Thoracic aorta (tissue), 2 donors: ENCODE results near the gene SH3BP4. TPM values are rescaled to one million over a fixed set of nuclear protein-coding genes. Genes with fewer than 3 reads are reported as not detected.

ENCODE experiments used
- ATAC-seq: fragments of 150-250 bp; one replicate; pipeline ENCODE4 v1.8.0; 2017; ENCODE audit warnings: low read depth; ENCODE audit not compliant: insufficient number of reproducible peaks, low FRiP score
- DNase-seq: peaks from one replicate; pipeline ENCODE4 v3.0.0-alpha.2; 2020; ENCODE audit warnings: low spot score
- H3K27ac ChIP-seq, 2 donors: fragments of 200-600 bp; sonication (generic); 1 replicate in 1 of 2; 2 replicates in 1 of 2; pipeline ENCODE4 v1.5.1; 2016; ENCODE audit warnings: mild to moderate bottlenecking in 2 of 2, moderate library complexity in 2 of 2
- H3K27me3 ChIP-seq: fragments of 200-600 bp; sonication (generic); replicated peaks from 2 replicates; pipeline ENCODE4 v1.6.0; 2016; ENCODE audit warnings: mild to moderate bottlenecking; ENCODE audit not compliant: insufficient read depth
- H3K36me3 ChIP-seq: fragments of 200-600 bp; sonication (generic); one replicate; pipeline ENCODE4 v1.5.1; 2016
- H3K4me1 ChIP-seq, 2 donors: fragments of 200-600 bp; sonication (generic); 1 replicate in 1 of 2; 2 replicates in 1 of 2; pipeline versions ENCODE4 v1.5.1 to v1.6.0; 2016; ENCODE audit warnings: low read depth in 2 of 2, mild to moderate bottlenecking in 1 of 2; ENCODE audit not compliant: control insufficient read depth in 1 of 2
- H3K4me3 ChIP-seq: fragments of 200-600 bp; sonication (generic); 2 replicates; pipeline ENCODE4 v1.5.1; 2016; ENCODE audit warnings: mild to moderate bottlenecking
- H3K9me3 ChIP-seq: fragments of 200-600 bp; sonication (generic); 2 replicates; pipeline ENCODE4 v1.5.1; 2016
- total RNA-seq, 2 donors: library from RNA; depleted of rRNA; stranded (reverse); fragments of >200 nt; gene quantifications; one replicate each; pipeline versions ENCODE4 v1.1.0 to v1.2.3, GENCODE V29; 2016
- TF ChIP-seq, protein P1 (sequence below): fragments of 200-600 bp; sonication (generic); IDR thresholded peaks from one replicate; pipeline ENCODE4 v1.5.1; 2019; ENCODE audit warnings: antibody characterized with exemption

SH3BP4 gene
- total RNA-seq, 2 donors from 2014 or later: 24.0 to 32.4 TPM

- no peak for DNase-seq
- no peak overlapping the region for H3K4me3 ChIP-seq
- no peaks in the 10 kb centered on the region for H3K9me3 ChIP-seq
- H3K36me3 ChIP-seq: no peaks in the 10 kb centered on the region
- peak overlapping the region; percentile 0 to 9 for H3K27ac ChIP-seq
- H3K4me1 ChIP-seq: peaks cover 10 to 16% of the 10 kb centered on the region in 2 donors
- no peaks in the 10 kb centered on the region for H3K27me3 ChIP-seq
- no peak for ATAC-seq
- TF ChIP-seq, protein P1, sequence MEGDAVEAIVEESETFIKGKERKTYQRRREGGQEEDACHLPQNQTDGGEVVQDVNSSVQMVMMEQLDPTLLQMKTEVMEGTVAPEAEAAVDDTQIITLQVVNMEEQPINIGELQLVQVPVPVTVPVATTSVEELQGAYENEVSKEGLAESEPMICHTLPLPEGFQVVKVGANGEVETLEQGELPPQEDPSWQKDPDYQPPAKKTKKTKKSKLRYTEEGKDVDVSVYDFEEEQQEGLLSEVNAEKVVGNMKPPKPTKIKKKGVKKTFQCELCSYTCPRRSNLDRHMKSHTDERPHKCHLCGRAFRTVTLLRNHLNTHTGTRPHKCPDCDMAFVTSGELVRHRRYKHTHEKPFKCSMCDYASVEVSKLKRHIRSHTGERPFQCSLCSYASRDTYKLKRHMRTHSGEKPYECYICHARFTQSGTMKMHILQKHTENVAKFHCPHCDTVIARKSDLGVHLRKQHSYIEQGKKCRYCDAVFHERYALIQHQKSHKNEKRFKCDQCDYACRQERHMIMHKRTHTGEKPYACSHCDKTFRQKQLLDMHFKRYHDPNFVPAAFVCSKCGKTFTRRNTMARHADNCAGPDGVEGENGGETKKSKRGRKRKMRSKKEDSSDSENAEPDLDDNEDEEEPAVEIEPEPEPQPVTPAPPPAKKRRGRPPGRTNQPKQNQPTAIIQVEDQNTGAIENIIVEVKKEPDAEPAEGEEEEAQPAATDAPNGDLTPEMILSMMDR: no peak
These were observed 99.8 kb downstream of the SH3BP4 start for GRCh38 chr2:235051436-235052260.

DNA sequence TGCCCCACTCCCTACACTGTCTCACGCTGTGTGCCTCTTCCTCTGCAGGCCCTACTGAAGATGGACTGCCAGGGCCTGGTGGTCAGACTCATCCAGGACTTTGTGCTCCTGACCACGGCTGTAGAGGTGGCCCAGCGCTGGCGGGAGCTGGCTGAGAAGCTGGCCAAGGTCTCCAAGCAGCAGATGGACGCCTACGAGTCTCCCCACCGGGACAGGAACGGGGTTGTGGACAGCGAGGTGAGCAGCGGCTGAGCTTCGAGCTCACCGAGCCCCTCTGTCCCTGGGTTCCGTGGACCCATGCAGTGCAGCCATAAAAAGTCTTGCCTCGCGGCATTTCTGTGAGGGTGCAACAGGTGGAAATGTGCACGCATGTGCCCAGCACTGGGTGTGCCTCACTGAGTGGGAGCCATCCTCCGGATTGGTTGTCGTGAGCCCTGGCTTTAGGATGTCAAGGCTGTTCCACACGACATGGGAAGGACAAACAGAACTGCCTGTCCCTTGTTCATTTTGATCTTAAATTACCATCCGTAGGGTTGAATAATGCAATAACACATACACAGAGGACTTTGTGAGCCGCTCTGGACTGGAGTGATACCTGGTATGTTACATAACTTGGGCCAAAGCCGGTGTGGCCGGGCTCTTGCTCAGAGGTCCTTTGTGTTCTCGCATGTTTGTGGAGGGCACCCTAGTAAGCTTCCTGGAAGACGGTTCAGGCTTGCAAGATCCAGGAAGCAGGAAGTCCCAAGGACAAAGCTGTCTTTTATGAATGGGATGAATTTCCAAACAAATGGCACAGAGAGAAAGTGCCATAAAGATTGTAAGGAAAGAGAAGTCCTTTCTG is 100.9 kb downstream of the SH3BP4 start:
- no peak for DNase-seq
- no peak overlapping the region for H3K27ac ChIP-seq
- TF ChIP-seq, protein P1: no peak

GRCh38 chr2:235053651-235054050 is 101.8 kb downstream of the SH3BP4 start:
- no peak for DNase-seq
- H3K4me3 ChIP-seq: no peak overlapping the region
- ATAC-seq: no peak

More for the DNA sequence above, 100.9 kb downstream of the SH3BP4 start:
- H3K4me3 ChIP-seq: no peak overlapping the region
- no peaks in the 10 kb centered on the region for H3K27me3 ChIP-seq
- peaks cover 10 to 16% of the 10 kb centered on the region in 2 donors for H3K4me1 ChIP-seq
- H3K36me3 ChIP-seq: no peaks in the 10 kb centered on the region
- ATAC-seq: no peak
- no peaks in the 10 kb centered on the region for H3K9me3 ChIP-seq

DNA sequence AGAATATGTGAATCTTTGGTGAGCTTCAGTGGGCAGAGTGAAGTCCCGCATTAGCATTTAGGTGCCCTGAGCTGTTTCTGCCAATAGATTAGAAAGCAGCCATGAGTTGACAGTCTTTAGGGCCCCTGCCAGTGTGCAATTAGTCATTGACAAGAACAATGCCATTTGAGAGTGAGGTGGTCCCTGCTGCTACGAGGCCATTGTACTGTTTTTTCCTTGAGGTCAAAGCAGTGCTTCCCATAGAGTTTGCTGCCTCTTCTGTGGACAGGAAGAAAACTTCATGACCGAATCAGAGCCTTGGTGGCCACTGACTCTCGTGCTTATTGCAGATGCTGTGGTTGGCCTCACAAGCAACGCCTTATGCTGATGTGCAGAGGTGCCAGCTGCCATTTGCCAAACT is 102.7 kb downstream of the SH3BP4 start:
- Histone ChIP-seq H3K9me3 (no peaks in the 10 kb centered on the region), H3K36me3 (no peaks in the 10 kb centered on the region), H3K4me1 (peaks cover 10 to 16% of the 10 kb centered on the region in 2 donors), H3K4me3 (no peak overlapping the region), H3K27ac (no peak overlapping the region), H3K27me3 (no peaks in the 10 kb centered on the region)
- ATAC-seq: no peak
- DNase-seq: no peak
- TF ChIP-seq, protein P1: no peak

More at GRCh38 chr2:235053651-235054050, 101.8 kb downstream of the SH3BP4 start:
- no peaks in the 10 kb centered on the region for H3K27me3 ChIP-seq
- H3K4me1 ChIP-seq: peaks cover 10 to 16% of the 10 kb centered on the region in 2 donors
- no peaks in the 10 kb centered on the region for H3K9me3 ChIP-seq
- H3K27ac ChIP-seq: no peak overlapping the region
- TF ChIP-seq, protein P1: no peak
- no peaks in the 10 kb centered on the region for H3K36me3 ChIP-seq

- H3K27ac ChIP-seq: no peak overlapping the region
- no peaks in the 10 kb centered on the region for H3K27me3 ChIP-seq
- H3K9me3 ChIP-seq: no peaks in the 10 kb centered on the region
- peaks cover 10 to 16% of the 10 kb centered on the region in 2 donors for H3K4me1 ChIP-seq
- DNase-seq: no peak
- no peaks in the 10 kb centered on the region for H3K36me3 ChIP-seq
- no peak overlapping the region for H3K4me3 ChIP-seq
- TF ChIP-seq, protein P1: no peak
- no peak for ATAC-seq
These were observed 103.1 kb downstream of the SH3BP4 start for GRCh38 chr2:235054919-235055318.
